8988T (cell line): Measurements from ENCODE around the gene ATG2B.

Experiments used
- DNase-seq: peaks from one replicate; pipeline ENCODE4 v3.0.0; 2011

The ATG2B gene, protein sequence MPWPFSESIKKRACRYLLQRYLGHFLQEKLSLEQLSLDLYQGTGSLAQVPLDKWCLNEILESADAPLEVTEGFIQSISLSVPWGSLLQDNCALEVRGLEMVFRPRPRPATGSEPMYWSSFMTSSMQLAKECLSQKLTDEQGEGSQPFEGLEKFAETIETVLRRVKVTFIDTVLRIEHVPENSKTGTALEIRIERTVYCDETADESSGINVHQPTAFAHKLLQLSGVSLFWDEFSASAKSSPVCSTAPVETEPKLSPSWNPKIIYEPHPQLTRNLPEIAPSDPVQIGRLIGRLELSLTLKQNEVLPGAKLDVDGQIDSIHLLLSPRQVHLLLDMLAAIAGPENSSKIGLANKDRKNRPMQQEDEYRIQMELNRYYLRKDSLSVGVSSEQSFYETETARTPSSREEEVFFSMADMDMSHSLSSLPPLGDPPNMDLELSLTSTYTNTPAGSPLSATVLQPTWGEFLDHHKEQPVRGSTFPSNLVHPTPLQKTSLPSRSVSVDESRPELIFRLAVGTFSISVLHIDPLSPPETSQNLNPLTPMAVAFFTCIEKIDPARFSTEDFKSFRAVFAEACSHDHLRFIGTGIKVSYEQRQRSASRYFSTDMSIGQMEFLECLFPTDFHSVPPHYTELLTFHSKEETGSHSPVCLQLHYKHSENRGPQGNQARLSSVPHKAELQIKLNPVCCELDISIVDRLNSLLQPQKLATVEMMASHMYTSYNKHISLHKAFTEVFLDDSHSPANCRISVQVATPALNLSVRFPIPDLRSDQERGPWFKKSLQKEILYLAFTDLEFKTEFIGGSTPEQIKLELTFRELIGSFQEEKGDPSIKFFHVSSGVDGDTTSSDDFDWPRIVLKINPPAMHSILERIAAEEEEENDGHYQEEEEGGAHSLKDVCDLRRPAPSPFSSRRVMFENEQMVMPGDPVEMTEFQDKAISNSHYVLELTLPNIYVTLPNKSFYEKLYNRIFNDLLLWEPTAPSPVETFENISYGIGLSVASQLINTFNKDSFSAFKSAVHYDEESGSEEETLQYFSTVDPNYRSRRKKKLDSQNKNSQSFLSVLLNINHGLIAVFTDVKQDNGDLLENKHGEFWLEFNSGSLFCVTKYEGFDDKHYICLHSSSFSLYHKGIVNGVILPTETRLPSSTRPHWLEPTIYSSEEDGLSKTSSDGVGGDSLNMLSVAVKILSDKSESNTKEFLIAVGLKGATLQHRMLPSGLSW (N-terminal part only)

DNA sequence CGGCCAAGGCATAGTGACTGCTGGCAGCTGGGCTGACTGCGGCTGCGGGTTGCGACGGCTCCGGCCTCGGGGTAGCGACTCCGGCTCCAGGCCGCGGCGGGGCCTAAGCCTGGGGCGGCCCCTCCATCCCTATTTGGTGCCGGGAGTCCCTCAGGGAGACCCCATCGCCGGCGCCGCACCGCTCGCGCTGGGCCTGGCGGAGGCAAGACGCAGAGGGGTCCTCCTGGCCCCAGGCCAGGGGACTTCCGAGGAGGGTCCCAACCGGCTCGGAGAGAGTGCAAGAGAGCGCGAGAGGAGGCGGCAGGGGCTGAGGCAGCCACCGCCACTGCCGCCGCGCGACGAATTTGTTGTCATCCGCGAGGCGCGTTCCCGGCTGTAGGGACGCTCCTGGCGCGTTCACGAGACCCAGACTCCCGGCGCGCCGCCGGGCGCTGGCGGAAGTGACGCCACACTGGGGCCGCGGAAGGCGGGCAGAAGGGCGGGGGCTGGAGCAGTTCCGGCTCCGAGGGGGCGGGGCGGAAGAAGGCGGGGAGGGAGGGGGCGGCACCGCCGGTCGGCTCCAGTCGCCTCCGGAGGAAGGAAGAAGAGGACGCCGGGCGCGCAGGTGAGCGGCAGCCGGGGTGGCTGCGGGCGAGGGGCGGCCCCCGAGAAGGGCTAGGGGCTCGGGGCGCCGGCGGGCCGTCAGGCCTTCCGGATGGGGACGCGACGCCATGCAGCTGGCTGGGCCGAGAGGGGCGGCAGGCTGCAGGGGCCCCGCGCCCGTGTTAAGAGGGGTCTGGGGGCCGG is at the start of gene ATG2B, which contains the start of gene GSKIP:
ATG2B (minus strand) TSS at position 377 of the 786 bp plus-strand sequence; CDS start at position 12, 365 bp downstream.
GSKIP (plus strand) TSS at position 562 of the 786 bp plus-strand sequence. CDS start 18,722 bp downstream, outside the sequence.
- peak; percentile 71 for DNase-seq

DNA sequence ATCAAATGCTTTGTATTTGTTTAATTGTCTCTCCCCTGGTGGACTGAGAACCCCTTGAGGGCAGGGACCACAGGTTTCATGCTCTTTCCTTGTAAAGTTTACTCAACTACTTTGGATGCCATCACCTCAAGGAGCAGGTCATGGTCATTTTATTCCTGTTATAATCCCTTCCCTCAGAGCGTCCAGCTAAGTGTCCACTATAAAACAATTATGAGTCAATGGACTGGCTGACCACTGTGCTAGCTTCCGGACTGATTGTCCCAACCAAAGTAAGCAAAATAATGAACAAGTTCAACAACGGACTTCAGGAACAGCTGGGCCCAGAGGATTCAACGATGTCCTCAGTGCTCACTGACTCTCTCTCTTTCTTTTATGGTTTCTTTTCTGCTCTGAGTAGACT is 47.0 kb upstream of the ATG2B start:
- no peak for DNase-seq

DNA sequence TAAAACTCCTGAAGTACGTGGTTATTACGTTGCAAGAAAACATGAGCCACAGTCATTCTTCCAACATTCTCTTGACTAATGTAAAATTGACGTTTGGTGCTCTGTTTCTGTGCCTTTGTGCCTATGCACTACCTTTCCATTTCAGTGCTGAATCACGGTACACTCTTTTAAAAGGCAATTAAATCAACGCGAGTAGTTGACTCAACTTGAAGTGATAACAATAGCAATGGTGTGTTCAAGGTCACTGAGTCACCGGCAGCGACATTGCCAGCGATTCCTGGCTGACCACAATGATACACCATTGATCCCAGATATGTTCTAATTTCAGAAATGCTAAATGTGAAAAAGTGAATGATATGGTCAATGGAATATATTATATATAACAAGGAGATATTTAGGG is 46.6 kb upstream of the ATG2B start:
- DNase-seq: no peak

DNA sequence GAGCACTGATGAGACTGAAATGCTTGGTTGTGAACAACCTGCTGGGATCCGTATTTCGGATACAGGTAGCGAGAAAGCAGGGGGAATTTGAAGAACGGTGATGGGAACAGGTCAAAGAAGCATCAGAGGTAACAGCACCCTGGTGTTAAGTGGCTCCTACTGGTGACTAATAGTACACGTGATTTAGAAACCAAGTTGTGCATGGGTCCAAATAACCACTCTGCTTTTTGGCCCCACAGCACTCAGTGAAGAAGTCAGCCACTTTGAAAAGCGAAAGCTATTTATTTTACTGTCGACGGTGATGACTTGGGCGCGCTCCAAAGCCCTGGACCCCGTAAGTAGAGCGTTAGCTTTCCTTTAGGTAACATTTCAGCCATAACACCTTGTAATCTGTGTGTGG is 45.5 kb upstream of the ATG2B start:
- no peak for DNase-seq

DNA sequence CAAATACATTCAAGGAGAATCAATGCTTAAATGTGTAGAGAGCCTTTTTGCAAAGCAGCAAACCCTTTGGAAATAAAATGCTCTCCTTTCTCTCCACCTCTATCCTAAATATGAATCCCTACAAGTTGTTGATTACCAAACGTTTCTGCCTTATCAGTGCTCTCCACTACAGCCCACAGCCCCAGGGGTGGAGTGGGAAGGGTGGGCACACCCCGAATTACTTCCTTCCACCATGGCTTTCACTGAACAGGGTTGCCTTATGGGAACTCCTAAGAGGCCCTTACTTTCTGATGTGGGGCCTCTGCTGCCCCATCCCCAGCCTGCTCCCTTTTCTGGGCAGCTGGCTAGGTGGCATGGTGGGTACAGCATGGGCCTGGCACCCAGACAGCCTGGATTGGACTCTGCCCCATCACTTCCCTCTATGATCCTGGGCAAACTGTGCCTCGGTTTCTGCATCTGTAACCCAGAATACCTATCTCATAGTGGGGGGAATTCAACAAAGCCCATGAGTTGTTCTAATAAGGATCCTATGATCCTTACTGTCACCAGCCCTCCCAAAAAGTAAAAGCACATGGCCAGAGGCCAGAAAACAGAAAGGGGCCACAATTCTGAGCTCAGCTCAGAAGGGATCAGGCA is 44.9 kb upstream of the ATG2B start:
- no peak for DNase-seq

DNA sequence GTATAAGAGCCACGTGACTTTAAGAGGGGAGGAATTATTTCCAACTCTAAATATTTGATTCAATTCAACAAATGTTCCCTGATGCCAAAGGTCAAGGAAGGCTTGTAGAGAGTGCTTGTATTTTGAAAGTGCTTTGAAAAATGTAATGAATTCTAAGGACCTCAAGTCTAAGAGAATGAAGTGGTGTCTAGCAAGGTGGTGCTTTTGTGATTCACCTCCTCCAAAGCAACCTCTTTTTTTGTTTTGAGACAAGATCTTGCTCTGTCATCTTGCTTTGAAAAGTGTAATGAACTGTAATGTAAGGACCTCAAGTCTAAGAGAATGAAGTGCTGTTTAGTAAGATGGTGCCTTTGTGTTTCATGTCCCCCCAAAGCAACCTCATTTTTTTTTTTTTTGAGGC is 42.5 kb upstream of the ATG2B start:
- DNase-seq: no peak

DNA sequence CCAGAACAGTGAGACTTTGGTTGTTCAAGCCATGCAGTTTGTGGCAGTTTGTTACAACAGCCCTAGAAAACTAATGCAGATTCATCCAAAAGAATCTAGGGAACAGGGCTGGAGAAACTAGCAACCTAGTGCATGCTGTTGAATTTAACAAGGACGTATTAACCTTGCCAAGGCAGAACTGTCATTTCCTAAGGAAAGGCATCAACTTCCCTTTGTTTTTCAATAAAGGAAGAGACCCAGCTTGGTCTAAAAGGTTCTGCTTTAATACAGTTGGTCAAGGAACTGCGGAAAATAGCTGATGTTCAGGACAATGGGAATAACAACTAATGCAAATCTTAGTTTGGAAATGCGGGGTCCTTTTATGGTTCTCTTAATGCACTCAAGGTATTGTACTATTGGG is 40.3 kb upstream of the ATG2B start:
- no peak for DNase-seq

DNA sequence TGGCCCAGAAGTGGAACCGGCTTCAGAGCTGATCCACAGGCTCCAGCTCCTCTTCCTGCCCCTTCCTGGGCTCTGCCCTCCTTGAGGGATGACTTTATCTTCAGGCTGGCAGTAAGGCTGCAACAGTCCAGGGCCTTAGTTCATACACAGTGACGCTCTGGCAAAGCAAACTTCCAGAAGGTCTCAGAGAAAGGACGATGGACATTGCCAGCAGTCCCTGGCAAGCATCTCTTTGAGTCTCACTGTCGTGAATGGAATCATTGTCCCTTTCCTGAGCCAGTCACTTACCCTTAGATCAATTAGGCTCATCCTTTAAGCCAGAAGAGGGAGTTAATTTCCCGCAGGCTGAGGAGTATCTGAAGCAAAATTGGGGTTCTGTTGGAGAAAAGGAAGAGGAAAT is 37.4 kb upstream of the ATG2B start:
- no peak for DNase-seq

DNA sequence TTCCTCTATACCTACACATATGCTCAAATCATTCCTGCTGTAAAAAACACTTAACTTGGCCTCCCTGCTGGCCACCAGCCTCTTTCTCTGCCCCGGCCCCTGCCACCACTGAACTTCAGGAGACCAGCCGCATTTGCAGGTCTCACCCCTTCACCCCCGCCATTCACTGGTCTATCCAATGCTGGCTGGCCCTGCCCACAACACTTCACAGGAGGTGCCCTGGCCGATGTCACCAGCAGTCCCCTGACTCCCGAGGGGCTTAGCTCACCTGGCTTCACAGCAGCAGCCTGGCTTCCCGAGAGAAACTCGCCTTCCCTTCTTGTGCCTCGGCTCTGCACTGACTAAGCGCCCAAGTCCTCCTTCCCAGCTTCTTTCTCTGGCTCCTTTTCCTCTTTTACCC is 36.3 kb upstream of the ATG2B start:
- DNase-seq: no peak

DNA sequence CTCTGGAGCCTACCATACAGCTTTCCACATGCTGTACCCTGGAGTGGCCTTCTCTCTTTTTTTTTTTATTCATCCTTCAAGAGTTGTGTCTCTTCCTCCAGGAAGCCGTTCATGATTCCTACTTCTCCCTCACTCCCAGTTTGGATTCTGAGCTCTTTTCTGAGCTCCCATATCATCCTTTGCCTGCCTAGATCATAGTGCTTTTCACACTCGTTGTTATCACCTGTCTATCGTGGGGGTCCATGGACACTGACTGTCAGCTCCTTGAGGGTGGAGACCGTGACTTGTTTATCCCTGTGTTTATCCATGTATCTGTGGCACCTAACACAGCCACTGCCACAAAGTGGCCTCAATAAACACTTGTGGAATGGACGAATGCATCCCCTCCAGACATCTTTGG is 35.8 kb upstream of the ATG2B start:
- no peak for DNase-seq

DNA sequence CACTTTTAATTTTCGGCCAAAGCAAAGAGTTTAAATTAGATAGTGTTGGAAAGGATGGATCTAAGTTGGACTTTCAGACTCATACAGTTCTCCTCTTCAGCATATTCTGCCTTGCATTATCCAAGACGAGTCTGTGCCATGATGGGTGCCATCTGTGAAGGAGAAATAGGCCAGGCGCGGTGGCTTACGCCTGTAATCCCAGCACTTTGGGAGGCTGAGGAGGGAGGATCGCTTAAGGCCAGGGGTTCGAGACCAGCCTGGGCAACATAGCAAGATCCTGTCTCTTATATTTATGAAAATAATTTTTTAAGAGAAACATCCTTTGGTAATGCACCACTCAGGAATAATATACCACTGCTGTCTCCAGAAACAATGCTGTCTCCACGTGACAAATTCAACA is 35.3 kb upstream of the ATG2B start:
- no peak for DNase-seq

DNA sequence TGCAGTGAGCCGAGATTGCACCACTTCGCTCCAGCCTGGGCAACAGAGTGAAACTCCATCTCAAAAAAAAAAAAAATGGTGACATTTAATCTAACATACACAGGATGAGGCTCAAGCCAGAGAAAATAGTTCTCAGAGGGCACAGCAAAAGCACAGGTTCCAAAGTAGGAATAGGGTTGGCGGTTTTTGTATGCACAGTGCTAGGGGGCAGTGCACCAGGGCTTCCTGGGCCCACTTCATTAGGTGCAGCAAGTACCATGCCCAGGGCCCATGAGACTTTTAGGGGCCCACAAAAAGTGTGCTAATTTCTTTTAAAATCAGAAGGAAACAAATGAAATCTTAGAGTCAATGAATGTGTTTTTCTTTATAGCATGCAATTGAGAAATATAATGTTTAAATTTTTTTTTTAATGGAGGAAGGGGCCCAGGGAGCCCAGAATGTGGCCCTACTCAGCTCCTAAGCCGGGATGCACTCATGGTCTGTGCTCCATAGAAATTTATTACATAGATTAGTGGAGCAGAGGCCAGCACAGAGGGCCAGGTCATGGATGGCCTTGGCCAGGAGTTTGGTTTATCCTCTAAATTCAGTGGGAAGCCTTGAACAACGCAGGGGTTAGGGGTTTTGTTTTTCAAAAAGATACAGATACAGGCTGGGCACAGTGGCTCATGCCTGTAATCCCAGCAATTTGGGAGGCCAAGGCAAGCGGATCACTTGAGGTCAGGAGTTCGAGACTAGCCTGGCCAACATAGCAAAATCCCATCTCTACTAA is 31.1 kb upstream of the ATG2B start:
- DNase-seq: no peak

DNA sequence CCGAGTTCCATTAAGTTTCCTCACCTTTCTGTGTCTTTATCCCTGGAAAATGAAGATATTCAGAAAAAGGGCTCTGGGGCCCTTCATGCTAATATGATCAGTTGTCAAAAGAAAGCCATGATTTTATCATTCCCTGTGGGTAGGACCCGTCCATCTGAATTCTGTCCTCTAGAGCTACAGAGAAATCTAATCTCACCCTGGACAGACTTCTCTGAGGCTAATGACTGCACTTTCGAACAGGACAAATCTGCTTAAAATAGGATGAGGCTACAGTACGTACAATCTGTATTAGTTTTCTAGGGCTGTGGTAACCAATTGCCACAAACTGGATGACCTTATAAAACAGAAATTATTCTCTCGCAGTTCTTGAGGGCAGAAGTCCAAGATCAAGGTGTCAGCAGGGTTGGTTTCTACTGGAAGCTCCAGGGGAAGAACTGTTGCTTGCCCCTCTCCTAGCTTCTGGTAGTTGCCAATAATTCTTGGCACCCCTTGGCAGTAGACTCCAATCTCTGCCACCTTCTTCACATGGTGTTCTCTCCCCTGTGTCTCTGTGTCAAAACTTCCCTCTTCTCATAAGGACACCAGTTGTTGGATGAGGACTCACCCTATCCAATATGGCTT is 30.0 kb upstream of the ATG2B start:
- DNase-seq: no peak

DNA sequence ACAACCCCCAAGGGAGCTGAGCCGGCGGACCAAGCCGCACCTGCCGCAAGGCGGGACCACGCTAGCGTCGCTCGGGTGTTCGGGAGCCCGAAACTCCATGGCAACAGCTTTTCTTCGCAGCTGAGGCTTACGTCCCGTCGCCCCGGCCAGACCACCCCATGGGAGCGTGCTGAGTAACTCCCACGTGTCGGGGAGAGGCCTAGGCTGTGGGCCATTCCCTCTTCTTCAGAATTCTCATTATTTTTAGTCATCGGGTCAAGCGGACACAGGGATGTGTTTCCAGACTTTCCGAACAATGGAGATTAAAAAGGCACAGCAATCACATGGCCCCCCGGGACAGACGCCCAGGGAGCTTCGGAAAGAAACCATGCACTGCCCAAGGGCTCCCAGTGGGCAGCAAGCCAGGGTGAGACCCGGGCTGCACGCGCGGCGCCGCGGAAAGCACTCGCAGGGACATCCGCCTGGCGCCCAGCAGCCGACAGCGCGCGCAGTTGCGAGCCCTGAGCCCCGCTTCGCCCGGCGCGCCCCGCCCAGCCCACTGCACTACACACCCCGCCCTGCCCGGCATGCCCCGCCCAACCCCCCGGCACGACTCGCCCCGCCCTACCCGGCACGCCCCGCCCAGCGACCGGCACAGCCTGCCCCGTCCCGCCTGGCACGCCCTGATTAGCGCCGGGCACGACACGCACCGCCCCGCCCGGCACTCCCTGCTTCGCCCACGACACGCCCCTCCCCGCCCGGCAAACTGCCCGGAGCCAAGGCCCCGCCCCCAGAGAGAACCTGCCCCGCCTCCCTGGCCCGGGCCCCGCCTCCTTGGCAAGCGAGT is 28.4 kb upstream of the ATG2B start:
- DNase-seq: peak; percentile 86

DNA sequence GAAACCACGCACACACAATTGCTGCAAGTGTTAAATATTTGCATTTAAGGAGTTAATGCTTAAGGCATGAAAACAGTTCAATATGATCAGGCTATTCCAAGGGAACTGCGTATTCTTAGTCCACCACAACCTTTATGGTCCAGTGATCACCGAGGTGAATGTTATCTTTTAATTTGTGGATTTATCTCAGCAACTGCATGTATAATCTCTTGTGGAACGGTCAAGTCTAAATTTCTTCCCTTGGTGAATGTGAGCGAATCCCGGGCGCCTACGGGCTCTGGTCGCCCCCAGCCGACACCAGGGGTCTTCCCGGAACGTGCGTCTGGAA is 27.8 kb upstream of the ATG2B start:
- DNase-seq: no peak

DNA sequence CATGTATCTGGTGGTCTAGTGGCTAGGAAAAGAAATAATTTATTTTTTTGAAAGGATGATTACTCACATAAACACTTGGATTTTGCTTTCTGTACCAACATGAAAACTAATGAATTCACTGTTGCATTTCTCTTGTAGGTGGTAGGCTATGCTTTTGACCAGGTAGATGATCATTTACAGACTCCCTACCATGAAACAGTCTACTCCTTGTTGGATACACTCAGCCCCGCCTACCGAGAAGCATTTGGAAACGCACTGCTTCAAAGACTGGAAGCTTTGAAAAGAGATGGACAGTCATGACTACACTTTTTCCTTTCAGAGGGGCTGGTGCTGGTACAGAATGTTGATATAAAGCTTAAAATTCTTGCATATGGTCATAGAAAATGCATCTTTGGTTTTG is 22.2 kb upstream of the ATG2B start:
- DNase-seq: no peak

DNA sequence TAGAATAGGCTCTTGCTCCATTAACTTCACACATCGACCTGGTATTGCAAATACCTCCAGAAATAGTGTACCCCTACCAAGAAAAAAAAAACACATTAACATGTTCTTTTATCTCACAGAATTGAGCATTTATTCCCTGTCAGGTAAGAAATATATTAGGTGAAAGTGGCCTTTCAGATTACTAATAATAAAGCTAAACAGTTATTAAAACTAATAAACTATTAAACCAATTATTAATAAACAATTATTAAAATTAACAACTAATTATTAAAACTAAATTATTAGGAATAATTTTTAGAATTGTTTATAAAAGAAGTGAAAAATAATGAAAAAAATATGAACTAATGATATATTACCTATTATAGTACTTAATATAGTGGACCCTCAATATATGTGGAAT is 21.6 kb upstream of the ATG2B start:
- DNase-seq: no peak

DNA sequence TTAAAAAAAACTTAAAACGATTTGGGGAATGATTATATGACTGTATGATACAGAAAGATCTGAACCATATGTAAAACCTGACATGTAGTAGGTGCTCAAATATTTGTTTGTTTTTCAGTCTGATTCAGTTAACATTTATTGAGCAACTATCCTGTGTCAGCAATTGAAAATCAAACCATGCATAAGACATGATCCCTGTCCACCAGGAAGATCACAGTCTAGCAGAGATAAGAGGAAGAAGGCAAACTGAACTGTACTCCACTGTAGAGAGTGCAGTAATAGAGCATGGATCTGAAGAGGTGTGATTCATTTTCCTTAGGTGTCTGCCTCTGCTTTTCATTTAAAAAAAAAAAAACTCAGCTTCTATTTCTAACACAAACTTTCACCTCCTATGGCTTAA is 20.9 kb upstream of the ATG2B start:
- DNase-seq: no peak

DNA sequence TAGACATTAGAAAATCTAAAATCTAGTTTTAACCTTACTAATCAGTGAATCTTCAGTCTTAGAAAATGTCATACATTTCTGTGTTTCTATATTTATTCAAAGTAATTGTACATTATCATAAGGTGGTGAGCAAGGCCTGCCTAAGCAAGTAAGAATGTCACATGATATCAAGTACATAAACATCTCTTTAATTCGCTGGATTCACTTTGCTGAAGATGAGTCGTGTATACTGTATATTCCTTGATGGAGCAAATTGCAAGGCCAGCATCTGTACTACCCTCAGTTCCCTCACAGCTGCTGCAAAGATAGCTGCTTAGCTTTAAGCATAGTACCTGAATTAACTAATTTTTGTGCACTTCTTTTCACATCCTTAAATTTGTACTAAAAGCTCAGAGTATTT is 20.3 kb upstream of the ATG2B start:
- DNase-seq: no peak

DNA sequence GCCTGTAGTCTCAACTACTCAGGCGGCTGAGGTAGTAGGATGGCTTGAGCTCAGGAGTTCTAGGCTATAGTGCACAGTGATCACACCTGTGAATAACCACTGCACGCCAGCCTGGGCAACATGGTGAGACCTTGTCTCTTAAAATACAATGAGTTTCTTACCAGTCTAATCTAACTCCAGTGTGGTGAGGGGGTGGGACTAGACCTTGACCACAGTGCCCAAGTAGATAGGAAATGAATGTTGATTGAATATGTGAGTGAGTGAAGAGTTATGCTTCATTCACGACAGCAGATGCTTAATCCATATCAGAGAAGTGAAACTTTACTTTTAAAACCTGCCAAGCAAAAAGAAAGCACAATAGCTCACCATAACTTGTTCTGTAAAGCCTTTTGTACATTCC is 17.6 kb upstream of the ATG2B start:
- DNase-seq: no peak
